Brain microvascular endothelial cell (primary cell): ENCODE data around the gene SMAD4.

Experiments used
- DNase-seq: peaks from one replicate; pipeline ENCODE4 v3.0.0-alpha.2; 2020
- H3K27ac ChIP-seq: fragments of 250-450 bp; sonication (Bioruptor Pico); 2 replicates; pipeline ENCODE4 v1.5.1; 2020; ENCODE audit warnings: mild to moderate bottlenecking, moderate library complexity
- H3K27me3 ChIP-seq: fragments of 250-450 bp; sonication (Bioruptor Pico); replicated peaks from 2 replicates; pipeline ENCODE4 v1.5.1; 2020; ENCODE audit warnings: mild to moderate bottlenecking
- H3K36me3 ChIP-seq: fragments of 250-450 bp; sonication (Bioruptor Pico); replicated peaks from 2 replicates; pipeline ENCODE4 v1.5.1; 2020; ENCODE audit warnings: mild to moderate bottlenecking
- H3K4me3 ChIP-seq: 2 replicates; pipeline ENCODE4 v1.5.1; 2011; ENCODE audit warnings: low read depth, mild to moderate bottlenecking, control low read depth, low read length, moderate library complexity
- CTCF ChIP-seq: IDR thresholded peaks from 2 replicates; pipeline ENCODE4 v1.5.1; 2011; ENCODE audit warnings: low read depth, mild to moderate bottlenecking, moderate library complexity, low read length, control low read depth, inconsistent platforms; ENCODE audit errors: missing control alignments
- in situ Hi-C: cut with HindIII; loops from 2 replicates; pipeline ENCODE4 v1.10.0; 2017; ENCODE audit warnings: low sequenced_read_pairs, low pct_ligation_motif_present

SMAD4 gene

GRCh38 chr18:51077217-51077616 is 47.2 kb downstream of the SMAD4 start:
- in situ Hi-C loops = no loop called here
- Histone ChIP-seq H3K36me3 (peaks cover 8% of the 10 kb centered on the region), H3K4me3 (no peak overlapping the region), H3K27ac (peak overlapping the region; percentile 36), H3K27me3 (no peaks in the 10 kb centered on the region)
- peak; percentile 77 for DNase-seq
- TF ChIP-seq CTCF = no peak

- H3K36me3 ChIP-seq = peaks cover 8% of the 10 kb centered on the region
- in situ Hi-C loops = no loop called here
Measured at GRCh38 chr18:51078026-51078425, 48.0 kb downstream of the SMAD4 start.

GRCh38 chr18:51082571-51083267 is 52.7 kb downstream of the SMAD4 start:
- in situ Hi-C loops = no loop called here
- H3K36me3 ChIP-seq = peaks cover 10% of the 10 kb centered on the region
- H3K27ac ChIP-seq = peak overlapping the region; percentile 5
- no peak for TF ChIP-seq CTCF
- no peaks in the 10 kb centered on the region for H3K27me3 ChIP-seq
- peak; percentile 29 for DNase-seq
- H3K4me3 ChIP-seq = no peak overlapping the region

More at GRCh38 chr18:51078026-51078425, 48.0 kb downstream of the SMAD4 start:
- Histone ChIP-seq H3K27me3 (no peaks in the 10 kb centered on the region), H3K27ac (no peak overlapping the region), H3K4me3 (no peak overlapping the region)
- DNase-seq = no peak
- TF ChIP-seq CTCF = no peak

- no peaks in the 10 kb centered on the region for H3K27me3 ChIP-seq
- peaks cover 10% of the 10 kb centered on the region for H3K36me3 ChIP-seq
- in situ Hi-C loops = no loop called here
- peak overlapping the region; percentile 6 for H3K27ac ChIP-seq
- no peak for DNase-seq
- H3K4me3 ChIP-seq = no peak overlapping the region
- no peak for TF ChIP-seq CTCF
Measured at GRCh38 chr18:51083398-51083797, 53.4 kb downstream of the SMAD4 start.

- no peak overlapping the region for H3K4me3 ChIP-seq
- in situ Hi-C loops = no loop called here
- DNase-seq = no peak
- no peak overlapping the region for H3K27ac ChIP-seq
- peaks cover 2% of the 10 kb centered on the region for H3K36me3 ChIP-seq
- TF ChIP-seq CTCF = no peak
- no peaks in the 10 kb centered on the region for H3K27me3 ChIP-seq
Measured at GRCh38 chr18:51088410-51088809, 58.4 kb downstream of the SMAD4 start.

GRCh38 chr18:51089691-51090090 is 59.7 kb downstream of the SMAD4 start:
- no peak for DNase-seq
- in situ Hi-C loops = no loop called here
- TF ChIP-seq CTCF = no peak
- Histone ChIP-seq H3K27ac (no peak overlapping the region), H3K4me3 (no peak overlapping the region), H3K27me3 (no peaks in the 10 kb centered on the region), H3K36me3 (peaks cover under 1% of the 10 kb centered on the region)
